HG03060 (cell line): ENCODE data around the gene CHP1.
"Not testable (repeated sequence)": the region's sequence is repeated elsewhere in the genome, so short reads cannot be mapped to it uniquely, and the experiment has no call there.

ENCODE experiments used
- ATAC-seq: cut with Tn5 transposase; IDR thresholded peaks from one replicate; pipeline ENCODE4 v1.9.1; 2021; ENCODE audit warnings: low read depth, moderate number of reproducible peaks; ENCODE audit not compliant: unreplicated experiment

CHP1 gene

DNA sequence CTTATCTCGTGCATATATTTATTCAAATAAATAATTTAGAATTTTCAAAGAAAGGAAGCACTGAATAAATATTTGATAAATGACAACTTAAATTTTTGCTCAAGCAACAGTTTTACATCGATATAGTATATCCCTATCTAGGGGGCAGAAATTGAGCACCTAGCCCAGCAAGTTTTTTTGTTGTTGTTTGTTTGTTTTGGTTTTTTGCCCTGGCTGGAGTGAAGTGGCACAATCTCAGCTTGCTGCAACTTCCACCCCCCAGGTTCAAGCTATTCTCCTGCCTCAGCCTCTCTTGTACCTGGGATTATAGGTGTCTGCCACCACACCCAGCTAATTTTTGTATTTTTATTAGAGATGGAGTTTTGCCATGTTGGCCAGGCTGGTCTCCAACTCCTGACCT lies 58.9 kb downstream of the CHP1 start:
- no peak for ATAC-seq

DNA sequence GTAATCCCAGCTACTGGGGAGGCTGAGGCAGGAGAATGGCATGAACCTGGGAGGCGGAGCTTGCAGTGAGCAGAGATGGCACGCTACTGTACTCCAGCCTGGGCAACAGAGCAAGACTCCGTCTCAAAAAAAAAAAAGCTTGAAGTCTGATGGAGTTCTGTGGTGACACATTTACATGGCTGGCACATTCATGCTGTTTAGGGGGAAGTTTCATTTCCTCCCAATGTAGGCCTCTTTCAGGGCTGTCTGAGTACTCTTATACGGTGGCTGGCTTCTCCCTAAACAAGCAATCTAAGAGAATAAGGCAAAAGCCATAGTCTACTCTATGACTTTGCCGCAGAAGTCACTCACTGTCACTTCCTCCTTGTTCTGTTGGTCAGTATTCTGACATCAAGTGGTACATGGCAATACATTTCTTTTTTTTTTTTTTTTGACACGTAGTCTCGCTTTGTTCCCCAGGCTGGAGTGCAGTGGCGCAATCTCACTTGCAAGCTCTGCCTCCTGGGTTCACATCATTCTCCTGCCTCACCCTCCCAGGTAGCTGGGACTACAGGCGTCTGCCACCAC lies 60.1 kb downstream of the CHP1 start:
- peak; percentile 61 for ATAC-seq

DNA sequence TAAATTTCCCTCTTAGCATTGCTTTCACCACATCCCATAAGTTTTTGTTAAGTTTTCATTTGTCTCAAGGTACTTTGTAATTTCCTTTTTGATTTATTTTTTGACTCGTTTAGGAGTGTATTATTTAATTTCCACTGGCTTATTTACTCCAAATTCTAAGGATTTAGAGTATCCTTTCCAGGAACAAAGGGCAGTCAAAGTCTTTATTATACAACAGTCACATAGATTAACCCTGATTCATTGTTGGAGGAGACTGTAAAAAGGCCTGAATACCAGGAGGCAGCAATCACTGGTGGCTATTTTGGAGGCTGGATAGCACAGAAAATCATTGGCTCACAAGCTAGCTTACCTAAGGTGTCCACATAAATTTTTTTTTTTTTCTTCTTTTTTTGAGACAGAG lies 61.5 kb downstream of the CHP1 start:
- no peak for ATAC-seq

DNA sequence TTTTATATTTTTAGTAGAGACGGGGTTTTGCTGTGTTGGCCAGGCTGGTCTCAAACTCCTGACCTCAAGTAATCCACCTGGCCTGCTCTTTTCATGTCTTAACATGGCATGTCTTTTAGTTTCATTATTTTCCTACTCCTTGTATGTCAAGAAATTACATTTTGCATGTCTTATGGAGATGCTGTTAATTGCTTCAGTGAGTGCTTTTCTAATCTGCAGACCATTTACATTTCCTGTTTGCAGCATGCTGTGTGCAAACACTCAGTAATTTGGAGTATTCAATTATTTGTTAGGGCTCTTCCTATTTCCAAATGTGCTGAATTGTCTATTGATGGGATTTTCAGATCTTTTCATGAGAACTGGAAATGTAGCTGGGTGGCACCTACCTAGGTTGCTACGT lies 70.1 kb downstream of the CHP1 start:
- not testable (repeated sequence) for ATAC-seq

DNA sequence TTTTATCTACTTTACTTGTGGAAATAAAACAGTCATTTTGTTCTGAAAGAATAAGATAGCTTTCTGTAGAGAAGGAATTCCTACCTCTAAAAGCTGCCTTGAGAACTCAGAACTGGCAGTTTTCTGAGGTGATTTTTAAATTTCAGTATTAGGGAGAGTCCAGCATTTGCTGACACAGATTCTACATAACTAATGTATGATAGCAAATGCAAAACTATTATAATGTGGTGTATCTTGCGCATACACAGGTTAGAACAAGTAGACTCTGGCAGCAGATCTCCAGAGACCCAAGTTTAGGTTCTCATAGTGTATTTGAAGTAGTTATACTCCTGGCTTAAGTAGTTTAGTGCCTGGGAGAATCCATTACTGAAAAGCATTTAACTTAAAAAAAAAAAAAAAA lies 70.5 kb downstream of the CHP1 start:
- no peak for ATAC-seq

DNA sequence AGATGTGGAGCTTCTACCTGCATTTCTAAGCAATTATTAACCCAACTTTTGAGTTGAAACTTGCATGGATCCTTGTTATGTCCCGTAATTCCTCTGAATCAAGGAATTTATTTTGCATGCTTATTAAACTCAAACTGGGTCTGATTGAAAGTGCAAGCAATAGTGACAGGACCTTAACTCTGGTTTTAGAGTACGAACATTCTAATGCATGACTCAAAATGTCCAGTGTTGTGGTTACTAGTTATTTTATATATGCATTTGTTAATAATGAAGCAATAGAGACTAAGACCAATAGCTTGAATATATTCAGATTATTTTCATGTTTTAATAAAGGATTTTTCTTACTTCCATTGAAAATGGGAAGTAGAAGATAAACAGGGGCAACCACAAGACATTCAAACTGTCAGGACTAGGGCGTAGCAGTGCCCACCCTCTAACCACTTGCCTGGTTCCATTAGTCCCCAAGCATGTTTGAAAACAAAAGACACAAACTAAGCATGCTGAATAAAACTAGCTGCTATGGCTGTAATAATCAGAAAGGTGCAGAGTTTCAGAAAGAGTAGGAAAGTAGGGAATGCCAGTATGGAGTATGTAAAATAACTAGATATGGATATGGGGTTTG lies 73.2 kb downstream of the CHP1 start:
- no peak for ATAC-seq

DNA sequence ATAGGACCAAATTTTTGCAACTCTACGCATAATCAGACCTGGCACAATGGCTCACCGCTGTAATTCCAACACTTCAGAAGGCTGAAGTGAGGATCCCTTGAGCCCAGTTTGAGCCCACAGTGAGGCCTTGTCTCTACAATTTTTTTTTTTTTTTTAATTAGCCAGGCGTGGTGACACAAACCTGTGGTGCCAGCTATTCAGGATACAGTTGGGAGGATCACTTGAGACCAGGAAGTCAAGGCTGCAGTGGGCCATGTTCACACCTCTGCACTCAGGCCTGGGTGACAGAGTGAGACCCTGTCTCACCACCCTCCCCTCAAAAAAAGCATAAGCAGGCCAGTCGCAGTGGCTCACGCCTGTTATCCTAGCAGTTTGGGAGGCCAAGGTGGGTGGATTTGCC lies 76.6 kb downstream of the CHP1 start:
- ATAC-seq: no peak

DNA sequence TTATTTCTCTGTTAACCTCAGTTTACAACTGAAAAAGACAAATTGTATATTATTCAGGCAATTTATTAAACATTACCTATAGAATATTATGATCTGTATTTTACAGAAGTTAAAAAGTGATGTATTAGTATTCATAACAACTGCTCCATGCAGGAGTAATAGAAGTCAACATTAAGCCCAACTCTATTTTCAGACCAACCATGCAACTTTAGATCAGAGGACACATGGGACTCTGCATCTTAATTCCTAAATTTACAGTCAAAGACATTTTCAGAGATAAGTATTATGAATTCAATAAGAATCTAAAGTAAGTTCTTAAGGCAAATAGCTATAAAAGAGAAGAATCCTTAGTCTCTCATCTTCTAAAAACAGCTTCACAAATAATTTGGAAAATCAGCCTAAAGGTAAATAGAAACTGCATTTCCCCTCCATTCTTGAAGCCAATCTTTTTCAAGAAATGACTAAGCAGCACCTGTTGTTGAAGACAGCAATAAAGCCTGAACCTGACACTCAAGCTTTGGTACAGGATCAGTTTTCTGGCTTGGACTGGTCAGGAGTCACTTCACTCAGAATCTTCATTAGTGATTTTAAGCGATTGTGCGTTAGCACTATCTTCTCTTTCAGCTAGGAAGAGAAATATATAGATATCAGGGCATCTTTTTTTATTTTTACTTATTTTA lies 78.3 kb downstream of the CHP1 start:
- ATAC-seq: no peak

DNA sequence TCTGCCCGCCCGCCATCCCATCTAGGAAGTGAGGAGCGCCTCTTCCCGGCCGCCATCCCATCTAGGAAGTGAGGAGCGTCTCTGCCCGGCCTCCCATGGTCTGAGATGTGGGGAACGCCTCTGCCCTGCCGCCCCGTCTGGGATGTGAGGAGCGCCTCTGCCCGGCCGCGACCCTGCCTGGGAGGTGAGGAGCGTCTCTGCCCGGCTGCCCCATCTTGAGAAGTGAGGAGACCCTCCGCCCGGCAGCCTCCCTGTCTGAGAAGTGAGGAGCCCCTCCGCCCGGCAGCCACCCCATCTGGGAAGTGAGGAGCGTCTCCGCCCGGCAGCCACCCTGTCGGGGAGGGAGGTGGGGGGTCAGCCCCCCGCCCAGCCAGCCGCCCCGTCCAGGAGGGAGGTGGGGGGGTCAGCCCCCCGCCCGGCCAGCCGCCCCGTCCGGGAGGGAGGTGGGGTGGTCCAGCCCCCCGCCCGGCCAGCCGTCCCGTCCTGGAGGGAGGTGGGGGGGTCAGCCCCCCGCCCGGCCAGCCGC lies 89.8 kb downstream of the CHP1 start:
- ATAC-seq: not testable (repeated sequence)

DNA sequence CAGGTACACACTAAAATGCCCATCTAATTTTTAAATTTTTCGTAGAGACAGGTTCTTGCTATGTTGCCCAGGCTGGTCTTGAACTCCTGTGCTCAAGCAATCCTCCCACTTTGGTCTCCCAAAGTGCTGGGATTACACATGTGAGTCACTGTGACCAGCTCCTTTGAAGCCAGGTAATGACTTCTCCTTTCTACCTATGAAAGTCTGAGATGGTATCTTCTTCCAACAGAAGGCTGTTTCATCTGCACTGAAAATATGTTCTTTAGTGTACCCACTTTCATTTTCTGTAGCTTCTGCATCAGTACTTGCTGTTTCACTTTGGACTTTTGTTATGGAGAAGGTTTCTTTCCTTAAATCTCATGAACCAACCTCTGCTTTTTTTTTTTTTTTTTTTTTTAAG lies 92.5 kb downstream of the CHP1 start:
- ATAC-seq: no peak

DNA sequence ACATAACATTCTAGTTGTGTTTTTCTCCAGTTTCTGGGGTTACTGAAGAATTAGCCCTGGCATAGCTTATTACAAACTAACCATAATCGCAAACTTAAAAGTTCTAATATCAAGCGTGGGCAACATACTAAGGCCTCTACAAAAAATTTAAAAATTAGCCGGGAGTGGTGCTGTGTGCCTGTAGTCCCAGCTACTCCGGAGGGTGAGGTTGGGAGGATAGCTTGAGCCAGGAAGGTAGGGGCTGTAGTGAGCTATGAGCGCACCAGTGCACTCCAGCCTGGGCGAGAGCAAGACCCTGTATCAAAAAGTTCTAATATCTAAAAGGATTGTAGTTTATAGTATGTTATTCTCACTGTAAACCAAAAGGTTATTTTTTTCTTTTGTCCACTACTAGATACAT lies 100.2 kb downstream of the CHP1 start:
- ATAC-seq: no peak
